GM12872 (cell line): ENCODE results near the gene OR52D1.

Experiments
- CTCF ChIP-seq: IDR thresholded peaks from 3 replicates; pipeline ENCODE4 v1.5.1; 2011; ENCODE audit warnings: low read depth, mild to moderate bottlenecking, low read length, moderate library complexity; ENCODE audit not compliant: insufficient read depth

The OR52D1 gene

GRCh38 chr11:5514841-5515240 lies 26.4 kb downstream of the OR52D1 start:
- TF ChIP-seq CTCF: no peak

GRCh38 chr11:5516599-5516998 lies 28.1 kb downstream of the OR52D1 start, which contains the start of gene UBQLNL:
Gene UBQLNL (minus strand): TSS chr11:5516699. CDS start chr11:5516441, 258 bp downstream.
- no peak for TF ChIP-seq CTCF

- no peak for TF ChIP-seq CTCF
Measured at GRCh38 chr11:5521540-5521939, 33.1 kb downstream of the OR52D1 start.

- TF ChIP-seq CTCF: no peak
Measured at GRCh38 chr11:5522308-5522707, 33.8 kb downstream of the OR52D1 start.

- no peak for TF ChIP-seq CTCF
Measured at GRCh38 chr11:5524756-5525155, 36.3 kb downstream of the OR52D1 start.

GRCh38 chr11:5527716-5528115 lies 39.2 kb downstream of the OR52D1 start:
- TF ChIP-seq CTCF: no peak

GRCh38 chr11:5528495-5528894 lies 40.0 kb downstream of the OR52D1 start:
- no peak for TF ChIP-seq CTCF

- TF ChIP-seq CTCF: no peak
Measured at GRCh38 chr11:5531053-5531831, 42.8 kb downstream of the OR52D1 start.
